K562 (cell line): ENCODE results near the gene GLIPR1L2. TPM values are rescaled to one million over a fixed set of nuclear protein-coding genes. Genes with fewer than 3 reads are reported as not detected.
"Not testable (repeated sequence)": the region's sequence is repeated elsewhere in the genome, so short reads cannot be mapped to it uniquely, and the experiment has no call there.

ENCODE experiments used
- ATAC-seq: fragments of 200-7000 bp; cut with Tn5 transposase; 3 replicates; pipeline ENCODE4 v1.9.1; 2020; ENCODE audit warnings: moderate library complexity
- BruUV-seq: library from RNA; stranded (reverse); fragments of 400-500 nt; replicated peaks from 2 replicates; lab custom pipeline; 2021; lab: Mats Ljungman, UMichigan
- CTCF ChIA-PET: fragments of 300-600 bp; formaldehyde crosslinking; extraction: SDS; loops from one replicate; lab custom pipeline; 2021; ENCODE audit warnings: low intra/inter-chr PET ratio; lab: Yijun Ruan, JAX
- POLR2A ChIA-PET: fragments of 300-600, 350-650 bp; sonication (Branson Sonifier 250); formaldehyde crosslinking; extraction: SDS; loops from one replicate; lab custom pipeline; 2021; ENCODE audit warnings: antibody characterized with exemption, inconsistent platforms; lab: Yijun Ruan, JAX
- DNase-seq, 4 experiments: peaks; one replicate each; pipeline versions ENCODE4 v3.0.0 to v3.0.0-alpha.2; 2011 to 2018; ENCODE audit warnings: low spot score in 3 of 4, mixed read lengths in 3 of 4; ENCODE audit errors: extremely low read depth in 1 of 4
- FAIRE-seq: peaks from 2 replicates; lab custom pipeline; 2011; peaks lifted over from hg19 to GRCh38; lab: Jason Lieb, UNC
- H2AFZ ChIP-seq: 2 replicates; pipeline ENCODE4 v1.6.0; 2011; ENCODE audit warnings: low read depth, low read length, control low read depth, inconsistent platforms
- H3K27ac ChIP-seq: fragments of 200-600 bp; 3 replicates; pipeline ENCODE4 v1.8.0; 2011; ENCODE audit warnings: low read depth, mild to moderate bottlenecking, control low read depth, inconsistent platforms, low read length, moderate library complexity, mixed read lengths; ENCODE audit errors: extremely low read depth
- H3K27me3 ChIP-seq, 2 experiments: fragments of 300-600 bp in 1 of 2; 2 replicates in 1 of 2; 3 replicates in 1 of 2; pipeline versions ENCODE4 v1.6.0 to v1.8.0; 2011; ENCODE audit warnings: inconsistent platforms in 2 of 2, low read length in 2 of 2, mild to moderate bottlenecking in 1 of 2, mixed read lengths in 1 of 2, moderate library complexity in 1 of 2; ENCODE audit not compliant: control insufficient read depth in 2 of 2, insufficient read depth in 2 of 2
- H3K36me3 ChIP-seq: fragments of 300-600 bp; 3 replicates; pipeline ENCODE4 v1.8.0; 2011; ENCODE audit warnings: mild to moderate bottlenecking, low read length, inconsistent platforms; ENCODE audit not compliant: control insufficient read depth, insufficient read depth
- H3K4me1 ChIP-seq, 2 experiments: fragments of 200-600 bp in 1 of 2; replicated peaks in 1 of 2; 2 replicates in 1 of 2; 3 replicates in 1 of 2; pipeline versions ENCODE4 v1.5.1 to v1.8.0; 2011; ENCODE audit warnings: inconsistent platforms in 2 of 2, low read length in 2 of 2, mild to moderate bottlenecking in 1 of 2, mixed read lengths in 1 of 2, moderate library complexity in 1 of 2; ENCODE audit not compliant: control insufficient read depth in 2 of 2, insufficient read depth in 2 of 2
- H3K4me2 ChIP-seq: 2 replicates; pipeline ENCODE4 v1.6.1; 2011; ENCODE audit warnings: low read length, control low read depth, inconsistent platforms, mixed read lengths; ENCODE audit not compliant: insufficient read depth
- H3K4me3 ChIP-seq: fragments of 200-600 bp; sonication (generic), shearing (Covaris generic); 2 replicates; pipeline ENCODE4 v1.5.1; 2016; ENCODE audit warnings: control low read depth, inconsistent platforms
- H3K79me2 ChIP-seq: fragments of 200-600 bp; 3 replicates; pipeline ENCODE4 v1.8.0; 2011; ENCODE audit warnings: low read length, inconsistent platforms; ENCODE audit not compliant: control insufficient read depth, insufficient read depth
- H3K9ac ChIP-seq, 2 experiments: 2 replicates each; pipeline versions ENCODE4 v1.6.0 to v1.6.1; 2011; ENCODE audit warnings: low read depth in 2 of 2, low read length in 2 of 2, control low read depth in 1 of 2, inconsistent platforms in 1 of 2, mild to moderate bottlenecking in 1 of 2, mixed read lengths in 1 of 2; ENCODE audit not compliant: insufficient read depth in 1 of 2
- H3K9me1 ChIP-seq: one replicate; pipeline ENCODE4 v1.6.0; 2011; ENCODE audit warnings: inconsistent platforms, mild to moderate bottlenecking, low read length, moderate library complexity; ENCODE audit not compliant: control insufficient read depth, insufficient read depth
- H3K9me3 ChIP-seq: replicated peaks from 2 replicates; pipeline ENCODE4 v1.5.1; 2011; ENCODE audit warnings: low read depth, low read length, inconsistent platforms; ENCODE audit not compliant: control insufficient read depth, insufficient read depth
- H4K20me1 ChIP-seq: replicated peaks from 2 replicates; pipeline ENCODE4 v1.6.1; 2011; ENCODE audit warnings: low read length, inconsistent platforms, mixed read lengths; ENCODE audit not compliant: control insufficient read depth, insufficient read depth
- CCNT2 ChIP-seq: IDR thresholded peaks from 2 replicates; pipeline ENCODE4 v1.6.1; 2011; ENCODE audit warnings: borderline replicate concordance, low read depth, mild to moderate bottlenecking, moderate library complexity, mixed read lengths, low read length; ENCODE audit not compliant: insufficient read length; ENCODE audit errors: extremely low read depth
- CEBPB ChIP-seq: fragments of 450-650 bp; IDR thresholded peaks from 2 replicates; pipeline ENCODE4 v1.6.1; 2016; ENCODE audit warnings: missing genetic modification characterization, missing compliant biosample characterization
- GTF2E2 ChIP-seq: fragments of 200-800 bp; sonication (Bioruptor generic); IDR thresholded peaks from 2 replicates; pipeline ENCODE4 v1.6.1; 2016; ENCODE audit warnings: missing genetic modification characterization, missing compliant biosample characterization
- HDAC1 ChIP-seq, 2 experiments: fragments of 450-650 bp; IDR thresholded peaks; 2 replicates each; pipeline ENCODE4 v1.6.1; 2016 to 2017; ENCODE audit warnings: inconsistent platforms in 1 of 2, mild to moderate bottlenecking in 1 of 2, moderate library complexity in 1 of 2
- POLR2B ChIP-seq: fragments of 450-650 bp; IDR thresholded peaks from 2 replicates; pipeline ENCODE4 v1.6.1; 2018; ENCODE audit warnings: low read depth; ENCODE audit not compliant: partially characterized antibody
- RCOR1 ChIP-seq, 2 experiments: IDR thresholded peaks; 2 replicates each; pipeline ENCODE4 v1.6.1; 2012; ENCODE audit warnings: low read depth in 2 of 2, low read length in 2 of 2, borderline replicate concordance in 1 of 2, improper control_type of control experiment in 1 of 2
- SNIP1 ChIP-seq: fragments of 450-650 bp; IDR thresholded peaks from 2 replicates; pipeline ENCODE4 v1.7.1; 2017; ENCODE audit warnings: low read depth, mild to moderate bottlenecking
- TEAD1 ChIP-seq, 2 experiments: fragments of 450-650 bp in 1 of 2; sonication (generic) in 1 of 2; formaldehyde crosslinking; IDR thresholded peaks; 2 replicates each; pipeline versions ENCODE4 v1.4.0 to v1.8.0; 2020 to 2022; ENCODE audit warnings: mild to moderate bottlenecking in 2 of 2, missing genetic modification reagents in 1 of 2
- U2AF1 ChIP-seq: fragments of 200-400 bp; formaldehyde crosslinking; optimal IDR thresholded peaks from 2 replicates; pipeline ENCODE3; 2017; ENCODE audit warnings: mild to moderate bottlenecking, low read depth, low read length, moderate library complexity
- YY1 ChIP-seq, 3 experiments: IDR thresholded peaks; 2 replicates each; pipeline ENCODE4 v1.6.1; 2011; ENCODE audit warnings: low read length in 2 of 3, mild to moderate bottlenecking in 2 of 3, moderate library complexity in 2 of 3, borderline replicate concordance in 1 of 3, control low read depth in 1 of 3, low read depth in 1 of 3; ENCODE audit not compliant: insufficient read depth in 3 of 3, insufficient replicate concordance in 2 of 3, control insufficient read depth in 1 of 3, insufficient read length in 1 of 3; ENCODE audit errors: extremely low read depth in 1 of 3
- ZFX ChIP-seq: sonication (generic); formaldehyde crosslinking; IDR thresholded peaks from 2 replicates; pipeline ENCODE4 v1.8.0; 2022; ENCODE audit warnings: mild to moderate bottlenecking, missing genetic modification reagents, moderate library complexity
- ZNF23 ChIP-seq: fragments of 250-450 bp; sonication (Bioruptor Pico); IDR thresholded peaks from 2 replicates; pipeline ENCODE4 v1.4.0; 2020; ENCODE audit warnings: mild to moderate bottlenecking
- ZNF780A ChIP-seq: fragments of 250-450 bp; sonication (Bioruptor Pico); IDR thresholded peaks from 2 replicates; pipeline ENCODE4 v1.5.0; 2021; ENCODE audit warnings: mild to moderate bottlenecking
- ZSCAN29 ChIP-seq: fragments of 450-650 bp; IDR thresholded peaks from 2 replicates; pipeline ENCODE4 v1.6.1; 2017
- WGBS: fragments of 100-300 bp; shearing (Covaris generic); methylation state at CpG from one replicate; pipeline ENCODE4 v1.1.6; 2016; ENCODE audit warnings: low coverage, mixed read lengths; ENCODE audit not compliant: insufficient coverage; ENCODE audit errors: missing lambda C conversion rate; 5-methylcytosine and 5-hydroxymethylcytosine counted together
- in situ Hi-C: fragments of 300-500 bp; cut with MboI; formaldehyde crosslinking; loops from 4 replicates; pipeline ENCODE4 v1.15.0; 2018; ENCODE audit warnings: inconsistent platforms, mixed read lengths
- intact Hi-C: fragments of 100-400 bp; cut with micrococcal nuclease; formaldehyde crosslinking; loops from 2 replicates; pipeline ENCODE4 v1.14.2; 2022
- polyA plus RNA-seq, 8 experiments: library from polyadenylated mRNA; depleted of rRNA in 4 of 8; stranded (reverse) in 5 of 8; unstranded in 3 of 8; fragments of >200 nt; fragmentation: Nextera tagmentation in 2 of 8; fragmentation: Illumina TruSeq in 1 of 8; extraction: Ambion mirVana in 2 of 8; extraction: Trizol in 1 of 8; gene quantifications; 2 replicates each; pipeline versions ENCODE4 v1.2.1 to v1.2.3, GENCODE V29; 2011 to 2014; ENCODE audit warnings: inconsistent platforms in 1 of 8, missing spikeins in 1 of 8
- total RNA-seq, 7 experiments: library from RNA; depleted of rRNA in 6 of 7; stranded (reverse); fragments of >200 nt in 6 of 7; fragmentation: Illumina TruSeq in 2 of 7; extraction: Trizol in 2 of 7; gene quantifications; 2 replicates each; pipeline versions ENCODE4 v1.2.1 to v1.2.3, GENCODE V29; 2011 to 2021; ENCODE audit warnings: low replicate concordance in 1 of 7

Gene GLIPR1L2
- total and polyA plus RNA-seq, 9 of the 15 experiments (the other 6 are each of a cell fraction or from before 2014, with no cell fraction given), result not detected

DNA sequence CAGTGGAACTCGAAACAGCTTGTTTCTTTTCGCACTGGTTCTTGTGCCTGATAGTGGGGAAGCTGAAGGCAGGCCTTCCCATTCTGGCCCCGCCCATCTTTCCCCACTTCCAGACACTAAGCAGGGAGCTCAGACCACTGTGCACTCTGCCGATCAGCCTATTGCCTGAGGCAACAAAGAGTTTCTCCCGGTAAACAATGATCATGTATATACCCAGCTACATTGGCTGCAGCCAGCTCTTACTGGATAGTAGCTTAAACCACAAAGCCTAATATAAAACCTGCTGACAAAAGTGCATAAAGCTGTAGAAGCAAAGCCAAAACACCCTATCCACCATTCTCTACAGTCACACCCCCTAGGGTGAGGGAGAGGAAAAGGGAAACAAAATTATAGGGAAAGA lies 65.0 kb downstream of the GLIPR1L2 start (continued):
- TF ChIP-seq SNIP1 (no peak), ZSCAN29 (no peak), CEBPB (tag) (no peak), GTF2E2 (no peak), TEAD1 (CRISPR knock-in tag; IDR thresholded peaks at IDR 0.05) (no peak), ZNF23 (no peak), ZFX (CRISPR knock-in tag) (no peak), RCOR1 (IDR thresholded peaks at IDR 0.05; ENCODE audit: borderline replicate concordance in 1 of 2, low read depth in 2 of 2, low read length in 2 of 2) (no peak), CCNT2 (no peak), POLR2B (no peak)

GRCh38 chr12:75457191-75457590 lies 66.3 kb downstream of the GLIPR1L2 start:
- Histone ChIP-seq H3K4me3 (no peak overlapping the region), H3K27ac (no peak overlapping the region), H3K36me3 (no peaks in the 10 kb centered on the region), H3K27me3 (no peaks in the 10 kb centered on the region)
- ChIA-PET POLR2A (no interaction called here), CTCF (no interaction called here)
- ATAC-seq (no peak), FAIRE-seq (no peak)
- WGBS, result 8% methylated on average over 1 of the region's 1 CpG
- TF ChIP-seq HDAC1 (IDR thresholded peaks at IDR 0.05) (no peak), ZNF780A (CRISPR knock-in tag) (no peak), YY1 (IDR thresholded peaks at IDR 0.05; ENCODE audit: borderline replicate concordance in 1 of 3, control insufficient read depth in 1 of 3, extremely low read depth in 1 of 3, insufficient read depth in 3 of 3, insufficient read length in 1 of 3, insufficient replicate concordance in 2 of 3, low read depth in 1 of 3, low read length in 2 of 3) (no peak), U2AF1 (no peak)
- TF ChIP-seq, all 486 proteins: peak for 0
- Histone ChIP-seq H3K9ac (no peak overlapping the region), H3K9me1 (no peaks in the 10 kb centered on the region), H2AFZ (no peak overlapping the region), H3K4me1 (no peaks in the 10 kb centered on the region), H3K9me3 (no peaks in the 10 kb centered on the region), H3K79me2 (no peaks in the 10 kb centered on the region), H4K20me1 (no peaks in the 10 kb centered on the region), H3K4me2 (no peak overlapping the region)
- intact Hi-C loops (no loop called here), in situ Hi-C loops (no loop called here)
- no TSS peak for BruUV-seq
- DNase-seq, result no peak

GRCh38 chr12:75457866-75458265 lies 67.0 kb downstream of the GLIPR1L2 start:
- ATAC-seq, H3K79me2 ChIP-seq, DNase-seq, H3K27ac ChIP-seq, H3K4me1 ChIP-seq, POLR2A ChIA-PET, H3K4me2 ChIP-seq, BruUV-seq, H4K20me1 ChIP-seq, CTCF ChIA-PET, H3K4me3 ChIP-seq, H3K9ac ChIP-seq, H2AFZ ChIP-seq, intact Hi-C loops, in situ Hi-C loops, FAIRE-seq, H3K9me1 ChIP-seq, H3K27me3 ChIP-seq, H3K9me3 ChIP-seq, H3K36me3 ChIP-seq: not testable (repeated sequence)
- WGBS, result 2% methylated on average over 9 of the region's 9 CpGs
